Lower leg skin (tissue), 3 donors: Measurements from ENCODE around the gene EXD1.

ENCODE experiments used
- CTCF ChIP-seq, 3 donors: fragments of 450-650 bp; IDR thresholded peaks; one replicate each; pipeline ENCODE4 v1.5.1; 2016; ENCODE audit warnings: antibody characterized with exemption in 3 of 3, mild to moderate bottlenecking in 3 of 3, moderate library complexity in 2 of 3
- POLR2A ChIP-seq, 2 donors: fragments of 450-650 bp; IDR thresholded peaks; one replicate each; pipeline ENCODE4 v1.6.1; 2016 to 2017; ENCODE audit warnings: antibody characterized with exemption in 2 of 2, mild to moderate bottlenecking in 1 of 2, moderate library complexity in 1 of 2

- TF ChIP-seq CTCF (IDR thresholded peaks at IDR 0.05) (no peak), POLR2A (IDR thresholded peaks at IDR 0.05) (no peak)
Measured at GRCh38 chr15:41203395-41203794, 27.2 kb downstream of the EXD1 start.
